SK-N-SH (cell line): Measurements from ENCODE around the gene VPS26A.

Experiments used
- ELF1 ChIP-seq: IDR thresholded peaks from 2 replicates; pipeline ENCODE4 v1.4.0; 2012
- POLR2AphosphoS5 ChIP-seq: IDR thresholded peaks from 2 replicates; pipeline ENCODE4 v1.6.1; 2012; ENCODE audit warnings: low read depth, low read length
- RAD21 ChIP-seq: IDR thresholded peaks from 2 replicates; pipeline ENCODE4 v1.6.1; 2012; ENCODE audit warnings: mild to moderate bottlenecking, low read length
- RFX5 ChIP-seq: IDR thresholded peaks from 2 replicates; pipeline ENCODE4 v1.6.1; 2012; ENCODE audit warnings: mild to moderate bottlenecking, improper control_type of control experiment, low read length
- SIN3A ChIP-seq: IDR thresholded peaks from 2 replicates; pipeline ENCODE4 v1.6.1; 2012; ENCODE audit warnings: low read depth, mild to moderate bottlenecking, low read length, moderate library complexity, borderline replicate concordance
- TF ChIP-seq, protein P1 (sequence below): fragments of 200-600 bp; sonication (generic); IDR thresholded peaks from 2 replicates; pipeline ENCODE4 v1.6.1; 2017; ENCODE audit warnings: antibody characterized with exemption, mild to moderate bottlenecking, moderate library complexity

DNA sequence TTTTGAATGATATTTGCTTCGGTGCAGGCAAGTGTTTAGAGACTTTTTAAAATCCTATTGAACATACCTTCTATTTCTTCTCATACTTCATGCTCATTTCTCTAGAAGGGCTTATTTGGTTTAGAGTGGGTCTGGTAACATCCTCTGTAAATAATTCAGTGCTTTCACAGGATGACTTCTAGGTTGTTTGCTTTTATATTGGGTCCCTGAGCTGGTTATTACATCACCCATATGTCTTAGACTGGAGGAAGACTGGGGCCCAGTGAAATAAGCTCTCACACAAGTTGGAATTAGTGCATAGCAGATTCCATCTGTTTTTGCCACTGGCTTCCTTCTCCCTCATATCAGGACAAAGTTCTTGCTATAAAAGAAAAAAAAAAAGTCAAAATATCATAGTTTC is 62.5 kb downstream of the VPS26A start:
- TF ChIP-seq, protein P1, sequence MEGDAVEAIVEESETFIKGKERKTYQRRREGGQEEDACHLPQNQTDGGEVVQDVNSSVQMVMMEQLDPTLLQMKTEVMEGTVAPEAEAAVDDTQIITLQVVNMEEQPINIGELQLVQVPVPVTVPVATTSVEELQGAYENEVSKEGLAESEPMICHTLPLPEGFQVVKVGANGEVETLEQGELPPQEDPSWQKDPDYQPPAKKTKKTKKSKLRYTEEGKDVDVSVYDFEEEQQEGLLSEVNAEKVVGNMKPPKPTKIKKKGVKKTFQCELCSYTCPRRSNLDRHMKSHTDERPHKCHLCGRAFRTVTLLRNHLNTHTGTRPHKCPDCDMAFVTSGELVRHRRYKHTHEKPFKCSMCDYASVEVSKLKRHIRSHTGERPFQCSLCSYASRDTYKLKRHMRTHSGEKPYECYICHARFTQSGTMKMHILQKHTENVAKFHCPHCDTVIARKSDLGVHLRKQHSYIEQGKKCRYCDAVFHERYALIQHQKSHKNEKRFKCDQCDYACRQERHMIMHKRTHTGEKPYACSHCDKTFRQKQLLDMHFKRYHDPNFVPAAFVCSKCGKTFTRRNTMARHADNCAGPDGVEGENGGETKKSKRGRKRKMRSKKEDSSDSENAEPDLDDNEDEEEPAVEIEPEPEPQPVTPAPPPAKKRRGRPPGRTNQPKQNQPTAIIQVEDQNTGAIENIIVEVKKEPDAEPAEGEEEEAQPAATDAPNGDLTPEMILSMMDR: no peak
- TF ChIP-seq SIN3A (no peak), POLR2AphosphoS5 (no peak), ELF1 (no peak), RAD21 (no peak), RFX5 (no peak)
